PC-3 (cell line): ENCODE data around the gene ABCA2. TPM values are rescaled to one million over a fixed set of nuclear protein-coding genes. Genes with fewer than 3 reads are reported as not detected.

Experiments used
- ATAC-seq: fragments of 200-7000 bp; cut with Tn5 transposase; 2 replicates; pipeline ENCODE4 v1.9.1; 2020; ENCODE audit warnings: mild to moderate bottlenecking, moderate library complexity
- BruUV-seq: library from RNA; stranded (reverse); fragments of 400-500 nt; replicated peaks from 2 replicates; lab custom pipeline; 2021; lab: Mats Ljungman, UMichigan
- CTCF ChIA-PET: fragments of 300-600 bp; sonication (Branson Sonifier 250); formaldehyde crosslinking; loops from one replicate; lab custom pipeline; 2022; ENCODE audit warnings: antibody characterized with exemption; lab: Charles Lee
- POLR2A ChIA-PET: fragments of 300-600 bp; sonication (Branson Sonifier 250); formaldehyde crosslinking; loops from one replicate; lab custom pipeline; 2022; ENCODE audit warnings: antibody characterized with exemption; ENCODE audit not compliant: unreplicated experiment; lab: Charles Lee
- DNase-seq: peaks from one replicate; pipeline ENCODE4 v3.0.0-alpha.2; 2015
- H2AFZ ChIP-seq: fragments of 300-600 bp; sonication (generic); 2 replicates; pipeline ENCODE4 v1.6.0; 2016; ENCODE audit warnings: antibody characterized with exemption, low read length
- H3F3A ChIP-seq: fragments of 300-600 bp; sonication (generic); one replicate; pipeline ENCODE4 v1.6.0; 2017; ENCODE audit warnings: antibody characterized with exemption, low read length, control low read depth, mild to moderate bottlenecking; ENCODE audit not compliant: unreplicated experiment
- H3K27ac ChIP-seq: fragments of 300-600 bp; sonication (generic); 2 replicates; pipeline ENCODE4 v1.5.1; 2016; ENCODE audit warnings: mild to moderate bottlenecking, low read length
- H3K27me3 ChIP-seq: fragments of 300-600 bp; sonication (generic); 2 replicates; pipeline ENCODE4 v1.6.1; 2016; ENCODE audit warnings: low read length, mixed read lengths
- H3K36me3 ChIP-seq: fragments of 300-600 bp; sonication (generic); 2 replicates; pipeline ENCODE4 v1.6.1; 2016; ENCODE audit warnings: low read depth, mixed run types, low read length, mixed read lengths
- H3K4me1 ChIP-seq: fragments of 300-600 bp; sonication (generic); 2 replicates; pipeline ENCODE4 v1.5.1; 2016; ENCODE audit warnings: low read length; ENCODE audit not compliant: insufficient read depth
- H3K4me2 ChIP-seq: fragments of 300-600 bp; sonication (generic); 2 replicates; pipeline ENCODE4 v1.6.0; 2016; ENCODE audit warnings: low read length
- H3K4me3 ChIP-seq: fragments of 300-600 bp; sonication (generic); 2 replicates; pipeline ENCODE4 v1.5.1; 2016; ENCODE audit warnings: mild to moderate bottlenecking, low read length, mixed read lengths
- H3K79me2 ChIP-seq: fragments of 300-600 bp; sonication (generic); 2 replicates; pipeline ENCODE4 v1.6.1; 2017; ENCODE audit warnings: low read length, mixed read lengths
- H3K9ac ChIP-seq: fragments of 300-600 bp; sonication (generic); 2 replicates; pipeline ENCODE4 v1.6.0; 2016; ENCODE audit warnings: mild to moderate bottlenecking, low read length
- H3K9me2 ChIP-seq: fragments of 300-600 bp; sonication (generic); replicated peaks from 2 replicates; pipeline ENCODE4 v1.6.1; 2016; ENCODE audit warnings: mixed run types, low read length, mixed read lengths
- H3K9me3 ChIP-seq: fragments of 300-600 bp; sonication (generic); 2 replicates; pipeline ENCODE4 v1.6.1; 2016; ENCODE audit warnings: low read length, mixed read lengths
- H4K20me1 ChIP-seq: fragments of 300-600 bp; sonication (generic); 2 replicates; pipeline ENCODE4 v1.6.1; 2016; ENCODE audit warnings: low read length, mixed read lengths
- EZH2 ChIP-seq: fragments of 300-600 bp; sonication (generic); IDR thresholded peaks from one replicate; pipeline ENCODE4 v1.6.1; 2017; ENCODE audit warnings: antibody characterized with exemption, mild to moderate bottlenecking, low read length; ENCODE audit not compliant: unreplicated experiment
- EZH2phosphoT487 ChIP-seq: fragments of 300-600 bp; sonication (generic); IDR thresholded peaks from 2 replicates; pipeline ENCODE4 v1.6.1; 2018; ENCODE audit warnings: mild to moderate bottlenecking, antibody characterized with exemption, low read length, borderline replicate concordance
- intact Hi-C: fragments of 100-400 bp; cut with micrococcal nuclease; formaldehyde crosslinking; loops from 2 replicates; pipeline ENCODE4 v1.9.0; 2023
- total RNA-seq: library from RNA; depleted of rRNA; stranded (reverse); fragments of >200 nt; gene quantifications from 2 replicates; pipeline ENCODE4 v1.2.3, GENCODE V29; 2014
- TF ChIP-seq, protein P1 (sequence below): fragments of 300-600 bp; sonication (generic); conservative IDR thresholded peaks from 2 replicates; pipeline ENCODE4 v1.5.1; 2017; ENCODE audit warnings: antibody characterized with exemption, low read depth, mild to moderate bottlenecking, low read length

Gene ABCA2
- total RNA-seq, 1 experiment from 2014 or later = 31.5 TPM

DNA sequence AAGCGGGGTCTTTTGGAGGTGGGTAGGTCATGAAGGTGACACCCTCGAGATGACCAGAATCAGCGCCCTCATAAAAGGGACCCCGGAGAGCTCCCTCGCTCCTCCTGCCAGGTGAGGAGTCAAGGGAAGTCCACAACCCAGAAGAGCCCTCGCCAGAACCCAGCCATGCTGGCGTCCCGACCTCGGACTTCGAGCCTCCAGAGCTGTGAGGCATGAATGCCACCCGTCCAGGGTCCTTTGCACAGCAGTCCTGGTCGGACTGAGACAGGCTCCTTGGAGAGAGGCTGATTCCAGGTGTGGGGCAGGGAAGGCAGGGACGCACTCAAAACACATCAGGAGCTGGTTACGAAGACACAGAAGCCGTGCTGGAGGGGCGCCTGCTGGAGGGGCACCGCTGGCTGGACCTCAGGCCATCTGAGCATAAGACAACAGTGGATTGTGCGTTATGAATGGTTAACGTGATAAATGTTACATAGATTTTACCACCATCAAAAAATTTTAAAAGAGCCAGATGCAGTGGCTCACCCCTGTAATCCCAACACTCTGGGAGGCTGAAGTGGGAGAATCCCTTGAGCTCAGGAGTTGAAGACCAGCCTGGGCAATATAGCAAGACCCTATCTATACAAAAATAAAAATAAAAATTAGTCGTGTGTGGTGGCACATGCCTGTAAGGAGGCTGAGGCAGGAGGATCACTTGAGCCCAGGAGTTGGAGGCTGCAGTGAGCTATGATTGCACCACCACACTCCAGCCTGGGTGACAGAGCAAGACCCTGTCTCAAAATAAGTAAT is 26.0 kb downstream of the ABCA2 start:
- intact Hi-C loops = no loop called here
- H3K9me3 ChIP-seq = no peaks in the 10 kb centered on the region
- TF ChIP-seq, protein P1, sequence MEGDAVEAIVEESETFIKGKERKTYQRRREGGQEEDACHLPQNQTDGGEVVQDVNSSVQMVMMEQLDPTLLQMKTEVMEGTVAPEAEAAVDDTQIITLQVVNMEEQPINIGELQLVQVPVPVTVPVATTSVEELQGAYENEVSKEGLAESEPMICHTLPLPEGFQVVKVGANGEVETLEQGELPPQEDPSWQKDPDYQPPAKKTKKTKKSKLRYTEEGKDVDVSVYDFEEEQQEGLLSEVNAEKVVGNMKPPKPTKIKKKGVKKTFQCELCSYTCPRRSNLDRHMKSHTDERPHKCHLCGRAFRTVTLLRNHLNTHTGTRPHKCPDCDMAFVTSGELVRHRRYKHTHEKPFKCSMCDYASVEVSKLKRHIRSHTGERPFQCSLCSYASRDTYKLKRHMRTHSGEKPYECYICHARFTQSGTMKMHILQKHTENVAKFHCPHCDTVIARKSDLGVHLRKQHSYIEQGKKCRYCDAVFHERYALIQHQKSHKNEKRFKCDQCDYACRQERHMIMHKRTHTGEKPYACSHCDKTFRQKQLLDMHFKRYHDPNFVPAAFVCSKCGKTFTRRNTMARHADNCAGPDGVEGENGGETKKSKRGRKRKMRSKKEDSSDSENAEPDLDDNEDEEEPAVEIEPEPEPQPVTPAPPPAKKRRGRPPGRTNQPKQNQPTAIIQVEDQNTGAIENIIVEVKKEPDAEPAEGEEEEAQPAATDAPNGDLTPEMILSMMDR = no peak
- no peak for TF ChIP-seq EZH2
- no peak for TF ChIP-seq EZH2phosphoT487
- BruUV-seq = no TSS peak
- DNase-seq (no peak), ATAC-seq (no peak)
- H3K36me3 ChIP-seq = no peaks in the 10 kb centered on the region
- H3F3A ChIP-seq = no peaks in the 10 kb centered on the region
- H3K4me1 ChIP-seq = peaks cover 4% of the 10 kb centered on the region
- H3K9me2 ChIP-seq = no peaks in the 10 kb centered on the region
- no peaks in the 10 kb centered on the region for H4K20me1 ChIP-seq
- H2AFZ ChIP-seq = no peak overlapping the region
- H3K27me3 ChIP-seq = no peaks in the 10 kb centered on the region
- H3K79me2 ChIP-seq = no peaks in the 10 kb centered on the region
- H3K4me3 ChIP-seq = no peak overlapping the region
- POLR2A ChIA-PET = no interaction called here
- CTCF ChIA-PET = interaction anchor here (1.6 kb wide), 1 partner anchor 28 kb away, joined by 12 read pairs; no protein-coding TSS in a partner anchor
- H3K27ac ChIP-seq = no peak overlapping the region
- H3K4me2 ChIP-seq = no peak overlapping the region
- H3K9ac ChIP-seq = no peak overlapping the region

DNA sequence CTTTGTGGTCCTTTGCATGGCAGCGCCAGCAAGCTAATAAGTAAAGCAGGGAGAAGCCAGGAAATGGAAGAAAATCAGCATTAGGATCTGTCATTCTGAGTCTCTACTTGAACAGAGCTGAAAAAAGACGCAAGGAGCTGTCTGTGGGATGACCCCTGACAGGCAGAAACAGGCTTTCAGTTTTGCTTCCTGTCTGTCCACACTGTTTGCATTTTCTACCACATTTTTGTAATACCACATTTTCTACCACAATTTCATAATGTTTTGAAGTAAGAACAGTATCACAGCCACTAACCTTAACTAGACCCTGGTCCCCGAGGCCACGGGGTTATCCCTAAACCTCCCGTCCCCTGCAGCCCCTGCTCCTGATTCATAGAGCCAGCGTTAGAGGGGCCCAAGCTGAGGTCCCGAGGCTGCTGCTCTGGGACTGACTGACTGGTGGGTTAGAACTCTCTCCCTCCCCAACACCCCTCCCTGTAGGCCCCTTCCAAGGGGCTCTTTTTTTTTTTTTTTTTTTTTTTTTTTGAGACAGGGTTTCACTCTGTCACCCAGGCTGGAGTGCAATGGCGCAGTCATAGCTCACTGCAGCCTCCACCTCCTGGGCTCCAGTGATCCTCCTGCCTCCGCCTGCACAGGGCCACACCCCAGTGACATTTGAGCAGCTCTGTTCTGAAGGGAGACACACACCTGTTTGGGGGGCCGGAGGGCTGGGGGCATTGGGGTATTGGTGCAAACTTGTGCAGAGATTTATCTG is 27.7 kb downstream of the ABCA2 start:
- no peaks in the 10 kb centered on the region for H3K9me2 ChIP-seq
- no TSS peak for BruUV-seq
- no peak overlapping the region for H2AFZ ChIP-seq
- no peak for DNase-seq
- no peak for ATAC-seq
- H3K4me2 ChIP-seq = no peak overlapping the region
- no peaks in the 10 kb centered on the region for H3K27me3 ChIP-seq
- H3K4me3 ChIP-seq = no peak overlapping the region
- TF ChIP-seq, protein P1 = no peak
- TF ChIP-seq EZH2phosphoT487 (no peak), EZH2 (no peak)
- no peak overlapping the region for H3K9ac ChIP-seq
- H4K20me1 ChIP-seq = no peaks in the 10 kb centered on the region
- H3K4me1 ChIP-seq = peaks cover 18% of the 10 kb centered on the region
- no peaks in the 10 kb centered on the region for H3F3A ChIP-seq
- no peaks in the 10 kb centered on the region for H3K36me3 ChIP-seq
- intact Hi-C loops = no loop called here
- CTCF ChIA-PET = interaction anchor here (1.6 kb wide), 1 partner anchor 29 kb away, joined by 12 read pairs; no protein-coding TSS in a partner anchor
- no peak overlapping the region for H3K27ac ChIP-seq
- no peaks in the 10 kb centered on the region for H3K79me2 ChIP-seq
- H3K9me3 ChIP-seq = no peaks in the 10 kb centered on the region
- POLR2A ChIA-PET = no interaction called here
